GM18505 (cell line): ENCODE measurements around the gene GSTA5.
A peak's percentile ranks its signal among the peaks of the same experiment; 100 is the strongest.
"Not testable (repeated sequence)": the region's sequence is repeated elsewhere in the genome, so short reads cannot be mapped to it uniquely, and the experiment has no call there.

Source experiments
- ATAC-seq: cut with Tn5 transposase; IDR thresholded peaks from one replicate; pipeline ENCODE4 v1.9.1; 2021; ENCODE audit not compliant: unreplicated experiment
- POLR2A ChIP-seq: IDR thresholded peaks from 4 replicates; pipeline ENCODE4 v1.6.1; 2011; ENCODE audit warnings: borderline replicate concordance; ENCODE audit not compliant: insufficient read depth, insufficient read length; ENCODE audit errors: extremely low read depth

GSTA5 gene

DNA sequence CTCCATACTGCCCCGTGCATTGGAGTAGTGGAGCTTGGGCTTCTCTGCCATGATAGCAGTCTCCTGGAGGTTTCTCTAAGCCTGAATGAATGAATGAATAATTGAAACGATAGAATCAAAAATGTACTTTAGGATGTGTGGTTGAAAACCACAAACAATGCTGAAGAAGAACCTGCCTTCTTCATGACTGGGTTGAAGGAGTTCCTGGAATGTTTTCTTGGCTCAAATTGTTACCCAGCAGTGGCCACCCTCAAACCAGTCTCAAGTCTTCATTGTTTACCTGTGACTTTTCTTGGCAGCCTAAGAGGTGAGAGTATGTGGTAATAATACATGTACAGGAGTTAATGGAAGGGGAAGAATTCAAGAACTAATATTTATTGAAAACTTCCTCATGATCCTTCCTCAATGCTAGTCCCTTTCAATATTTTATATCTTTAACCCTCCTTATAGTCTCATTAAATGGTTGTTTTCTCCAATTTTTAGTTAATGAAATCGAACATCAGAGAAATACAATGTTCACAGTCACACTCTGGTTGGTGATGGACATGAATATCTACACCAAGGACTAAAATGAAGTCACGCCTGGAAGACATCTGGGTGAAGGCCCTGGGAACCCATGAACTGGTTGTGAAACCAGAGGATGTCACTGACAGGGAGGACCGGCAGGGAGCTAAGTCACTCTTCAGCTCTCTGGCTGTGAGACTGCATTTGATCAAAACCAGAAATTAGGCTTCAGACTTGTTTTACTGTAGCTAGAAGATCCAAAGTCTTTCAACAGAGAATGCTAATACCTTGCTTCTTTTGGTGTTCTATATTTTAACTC is at the start of gene GSTA5:
TSS of gene GSTA5 (minus strand) at position 51 of the 823 bp plus-strand sequence.
- ATAC-seq: no peak
- no peak for TF ChIP-seq POLR2A

DNA sequence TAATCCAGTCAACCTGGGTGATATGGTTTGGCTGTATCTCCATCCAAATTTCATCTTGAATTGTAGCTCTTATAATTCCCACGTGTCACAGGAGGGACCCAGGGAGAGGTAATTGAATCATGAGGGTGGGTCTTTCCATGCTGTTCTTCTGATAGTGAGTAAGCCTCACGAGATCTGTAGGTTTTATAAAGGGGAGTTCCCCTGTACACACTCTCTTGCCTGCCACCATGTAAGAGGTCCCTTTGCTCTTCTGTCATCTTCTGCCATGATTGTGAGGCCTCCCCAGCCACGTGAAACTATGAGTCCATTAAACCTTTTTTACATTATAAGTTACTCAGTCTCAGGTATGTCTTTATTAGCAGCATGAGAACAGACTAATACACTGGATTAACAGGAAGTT is 49.4 kb upstream of the GSTA5 start:
- no peak for TF ChIP-seq POLR2A
- ATAC-seq: no peak

DNA sequence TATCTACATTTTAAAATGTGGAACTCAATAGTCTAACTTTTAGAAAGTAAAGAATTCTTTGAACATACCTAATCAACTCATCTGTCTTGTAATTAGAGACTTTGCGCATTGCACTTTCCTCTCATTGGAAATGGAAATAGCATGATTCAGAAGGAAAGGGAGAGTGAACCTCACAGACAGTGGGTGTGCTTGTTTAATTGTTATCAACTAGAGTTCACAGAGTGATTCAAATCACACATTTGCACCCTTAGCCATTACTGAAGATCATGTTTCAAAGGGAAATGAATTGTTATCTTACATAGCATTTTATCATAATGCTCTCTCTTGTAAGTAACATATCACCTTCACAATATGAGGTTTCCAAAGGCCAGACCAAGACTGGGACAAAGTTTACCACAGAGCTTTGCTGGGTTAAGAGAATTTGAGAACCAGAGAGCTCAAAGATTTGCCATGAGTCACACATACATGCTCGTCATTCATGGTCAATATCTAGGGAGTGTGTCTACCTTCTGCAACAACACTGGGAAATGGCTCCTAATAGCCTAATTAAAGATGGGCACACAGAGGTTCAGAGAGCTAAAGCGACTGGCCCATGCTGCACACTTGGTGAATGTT is 47.4 kb upstream of the GSTA5 start:
- TF ChIP-seq POLR2A: no peak
- ATAC-seq: no peak

DNA sequence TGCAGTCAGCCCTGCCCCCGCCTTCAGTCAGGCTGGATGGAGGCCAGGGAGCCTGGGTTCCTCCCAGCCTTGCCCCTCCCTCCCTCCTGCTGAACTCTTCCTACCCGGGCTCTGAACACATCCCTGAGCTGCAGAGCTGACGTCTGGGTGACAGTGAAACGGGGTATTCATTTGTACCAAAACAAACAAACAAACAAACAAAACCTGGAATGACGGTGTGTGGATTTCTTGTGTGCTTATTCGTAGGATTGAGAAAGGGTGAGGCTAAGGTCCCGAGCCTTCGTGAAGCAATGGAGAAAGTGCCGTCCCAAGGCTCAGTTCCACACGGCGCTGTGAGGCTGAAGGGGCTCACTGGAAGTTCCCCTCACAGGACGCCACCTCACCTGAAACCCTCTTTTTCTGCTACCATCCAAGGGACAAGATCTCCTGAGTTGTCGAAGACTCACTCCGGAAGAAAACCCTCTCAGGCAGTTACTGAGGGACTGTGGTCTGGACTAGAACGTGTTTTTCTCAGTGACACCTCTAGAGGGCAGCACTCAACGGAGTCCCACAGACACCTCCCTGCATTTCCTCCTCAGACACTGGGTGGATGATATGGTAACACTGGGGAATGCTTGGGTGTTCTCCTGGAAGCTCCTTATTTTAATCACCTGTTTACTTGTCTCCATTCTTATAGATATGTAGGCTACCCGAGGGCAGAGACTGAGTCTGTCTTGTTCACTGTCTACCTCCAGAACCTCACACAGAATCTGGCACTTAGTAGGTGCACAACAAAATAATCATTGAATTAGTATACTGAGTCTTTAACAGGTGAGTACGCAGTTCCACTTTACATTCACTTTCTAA is 41.6 kb upstream of the GSTA5 start:
- TF ChIP-seq POLR2A: no peak
- ATAC-seq: peak; percentile 100

DNA sequence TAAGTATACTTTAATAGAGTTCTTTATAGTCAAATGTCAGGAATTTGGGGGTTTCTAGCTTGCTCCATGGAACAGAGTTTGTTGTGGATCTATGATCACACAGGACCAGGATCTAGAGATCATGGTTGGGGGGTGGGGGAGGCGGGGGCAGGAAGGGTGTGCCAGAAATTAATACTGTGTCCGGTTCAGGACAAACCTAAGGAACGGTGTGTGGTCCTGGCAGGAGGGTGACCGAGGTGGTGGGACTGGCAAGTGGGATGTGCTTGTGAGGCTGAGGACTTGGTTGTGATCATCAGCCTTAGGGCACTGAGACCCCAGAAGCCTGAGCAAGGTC is 41.0 kb upstream of the GSTA5 start:
- no peak for ATAC-seq
- no peak for TF ChIP-seq POLR2A

DNA sequence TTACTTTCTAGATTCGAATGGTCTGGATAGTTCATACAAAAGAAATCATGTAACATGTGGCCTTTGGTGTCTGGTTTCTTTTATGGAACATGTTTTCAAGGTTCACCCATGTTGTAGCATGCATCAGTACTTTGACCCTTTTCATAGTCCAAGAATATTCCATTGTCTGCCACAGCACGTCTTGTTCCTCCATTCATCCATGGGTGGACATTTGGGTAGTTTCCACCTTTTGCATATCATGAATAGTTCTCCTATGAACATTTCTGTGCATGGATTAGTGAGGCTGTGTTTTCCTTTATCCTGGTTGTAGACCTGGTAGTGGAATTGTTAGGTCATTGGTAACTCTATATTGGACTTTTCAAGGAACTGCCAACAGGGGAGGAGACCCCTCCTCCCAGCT is 37.2 kb upstream of the GSTA5 start:
- TF ChIP-seq POLR2A: no peak
- ATAC-seq: no peak

DNA sequence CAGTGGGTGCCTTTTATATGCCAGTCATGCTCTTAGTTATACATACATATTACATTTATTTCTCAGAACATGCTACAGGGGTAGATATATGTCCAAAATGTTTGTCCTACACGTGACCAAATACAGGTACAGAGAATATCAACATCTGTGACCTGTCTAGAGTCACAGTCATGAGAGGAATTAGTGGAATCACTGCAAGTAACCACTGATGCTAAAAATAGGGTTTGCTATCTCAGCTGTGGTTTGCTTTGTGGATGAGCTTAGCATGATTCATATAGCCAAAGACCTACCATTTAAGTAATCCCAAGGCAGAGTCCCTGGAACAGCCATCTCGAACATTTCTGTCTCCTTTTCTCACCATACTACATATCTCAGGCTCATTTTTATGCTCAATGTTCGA is 36.6 kb upstream of the GSTA5 start:
- ATAC-seq: no peak
- TF ChIP-seq POLR2A: no peak

DNA sequence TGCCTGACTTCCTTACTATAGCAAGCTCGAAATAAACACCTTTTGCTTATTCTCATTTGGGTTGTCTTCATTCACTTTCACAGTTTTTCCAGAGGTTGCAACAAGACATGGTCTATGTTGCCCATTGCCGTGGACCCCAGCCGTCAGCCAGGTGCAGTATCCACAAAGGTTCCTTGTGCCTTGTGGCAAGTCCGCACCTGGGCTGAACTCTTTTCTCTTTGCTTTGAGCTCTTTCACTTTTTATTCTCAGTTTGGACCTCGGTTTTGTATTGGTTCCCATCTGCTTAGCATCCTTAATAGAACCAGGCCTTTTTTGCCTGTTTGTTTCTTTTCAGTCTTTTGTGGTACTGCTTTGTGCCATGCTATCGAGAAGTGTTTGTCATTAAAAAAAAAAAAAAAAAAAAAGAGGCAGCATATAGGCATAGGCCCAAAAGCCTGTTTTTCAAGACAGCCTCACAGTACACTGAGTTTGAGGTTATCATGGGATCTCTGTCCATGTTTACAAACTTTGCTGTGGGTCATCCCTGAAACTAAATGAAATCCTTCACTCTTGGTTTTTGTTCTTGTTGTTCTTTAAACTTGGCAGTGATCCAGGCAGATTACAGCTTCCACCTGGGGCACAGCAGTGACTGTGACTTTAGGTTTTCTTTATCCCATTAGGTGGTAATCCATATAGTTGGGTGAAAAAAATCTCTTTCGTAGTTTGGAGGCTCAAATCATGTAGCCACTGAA is 35.6 kb upstream of the GSTA5 start:
- no peak for TF ChIP-seq POLR2A
- no peak for ATAC-seq

DNA sequence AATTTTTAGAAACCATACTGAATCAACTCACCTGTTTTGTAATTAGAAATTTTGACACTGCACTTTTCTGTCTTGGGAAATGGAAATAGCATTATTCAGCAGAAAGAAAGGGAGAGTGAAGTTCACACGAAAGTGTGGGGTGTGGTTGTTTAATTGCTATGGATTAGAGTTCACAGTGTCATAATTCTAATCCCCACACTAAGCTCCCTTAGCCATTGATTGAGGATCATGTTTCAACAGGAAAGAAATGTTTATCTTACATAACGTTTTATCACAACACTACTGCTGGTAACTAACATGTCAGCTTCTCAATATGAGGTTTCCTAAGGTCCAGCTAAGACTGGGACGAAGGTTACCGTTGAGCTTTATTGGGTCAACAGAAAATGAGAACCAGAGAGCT is 31.4 kb upstream of the GSTA5 start:
- TF ChIP-seq POLR2A: no peak
- no peak for ATAC-seq

DNA sequence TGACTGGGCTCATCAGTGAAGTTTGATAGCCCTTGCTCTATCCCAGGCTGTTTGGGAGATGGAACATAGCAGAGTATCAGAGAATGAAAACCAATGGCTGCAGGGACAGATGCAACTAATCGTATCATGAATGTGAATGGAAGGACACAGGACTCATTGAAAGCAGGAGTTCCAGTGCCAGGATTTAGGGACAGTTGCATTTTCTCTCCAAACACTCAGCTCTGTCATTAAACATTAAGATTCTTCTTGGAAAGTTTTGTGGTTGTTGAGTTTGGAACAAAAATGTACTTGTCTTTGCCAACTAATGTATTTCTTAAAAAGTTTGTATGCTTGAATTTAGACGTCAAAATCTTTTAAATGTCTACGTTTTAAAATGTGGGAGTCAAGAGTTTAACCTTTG is 31.0 kb upstream of the GSTA5 start:
- no peak for ATAC-seq
- no peak for TF ChIP-seq POLR2A

DNA sequence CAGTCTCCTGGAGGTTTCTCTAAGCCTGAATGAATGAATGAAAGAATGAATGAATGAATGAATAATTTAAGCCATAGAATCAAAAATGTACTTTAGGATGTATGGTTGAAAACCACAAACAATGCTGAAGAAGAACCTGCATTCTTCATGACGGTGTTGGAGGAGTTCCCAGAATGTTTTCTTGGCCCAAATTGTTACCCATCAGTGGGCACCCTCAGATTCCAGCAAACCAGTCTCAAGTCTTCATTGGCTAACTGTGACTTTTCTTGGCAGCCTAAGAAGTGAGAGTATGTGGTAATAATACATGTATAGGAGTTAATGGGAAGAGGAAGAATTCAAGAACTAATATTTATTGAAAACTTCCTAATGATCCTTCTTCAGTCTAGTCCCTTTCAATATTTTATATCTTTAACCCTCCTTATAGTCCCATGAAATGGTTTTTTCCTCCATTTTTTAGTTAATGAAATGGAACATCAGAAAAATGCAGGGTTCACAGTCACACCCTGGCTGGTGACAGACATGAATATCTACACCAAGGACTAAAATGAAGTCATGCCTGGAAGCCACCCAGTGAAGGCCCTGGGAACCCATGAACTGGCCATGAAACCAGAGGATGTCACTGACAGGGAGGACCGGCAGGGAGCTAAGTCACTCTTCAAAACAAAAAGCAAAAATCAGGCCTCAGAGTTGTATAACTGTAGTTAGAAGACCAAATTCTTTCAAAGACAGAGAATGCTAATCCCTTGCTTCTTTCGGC is 29.9 kb upstream of the GSTA5 start:
- ATAC-seq: not testable (repeated sequence)

DNA sequence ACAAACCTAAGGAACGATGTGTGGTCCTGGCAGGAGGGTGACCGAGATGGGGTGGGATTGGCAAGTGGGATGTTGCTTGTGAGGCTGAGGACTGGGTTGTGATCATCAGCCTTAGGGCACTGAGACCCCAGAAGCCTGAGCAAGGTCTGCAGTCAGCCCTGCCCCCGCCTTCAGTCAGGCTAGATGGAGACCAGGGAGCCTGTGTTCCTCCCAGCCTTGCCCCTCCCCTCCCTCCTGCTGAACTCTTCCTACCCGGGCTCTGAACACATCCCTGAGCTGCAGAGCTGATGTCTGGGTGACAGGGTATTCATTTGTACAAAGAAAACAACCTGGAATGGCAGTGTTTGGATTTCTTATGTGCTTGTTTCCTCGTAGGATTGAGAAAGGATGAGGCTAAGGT is 28.3 kb upstream of the GSTA5 start:
- ATAC-seq: not testable (repeated sequence)

DNA sequence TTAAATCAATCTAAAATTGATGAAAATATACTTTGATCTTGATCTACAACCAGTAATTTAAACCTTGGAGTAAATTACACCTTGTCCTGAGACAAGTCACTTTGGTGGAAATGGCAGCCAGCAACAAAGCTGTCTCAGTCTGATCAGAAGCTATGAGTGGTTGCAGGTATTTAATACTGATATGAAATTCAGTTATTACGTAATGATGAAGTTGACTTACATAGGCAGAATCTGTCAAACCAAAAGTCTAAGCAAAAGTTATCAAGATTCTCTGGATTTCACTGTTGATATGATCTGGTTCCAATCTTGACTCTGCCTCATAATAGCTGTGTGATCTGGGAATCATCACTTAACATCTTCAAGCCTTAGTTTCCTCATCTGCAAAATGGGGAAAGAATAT is 27.6 kb upstream of the GSTA5 start:
- no peak for TF ChIP-seq POLR2A

DNA sequence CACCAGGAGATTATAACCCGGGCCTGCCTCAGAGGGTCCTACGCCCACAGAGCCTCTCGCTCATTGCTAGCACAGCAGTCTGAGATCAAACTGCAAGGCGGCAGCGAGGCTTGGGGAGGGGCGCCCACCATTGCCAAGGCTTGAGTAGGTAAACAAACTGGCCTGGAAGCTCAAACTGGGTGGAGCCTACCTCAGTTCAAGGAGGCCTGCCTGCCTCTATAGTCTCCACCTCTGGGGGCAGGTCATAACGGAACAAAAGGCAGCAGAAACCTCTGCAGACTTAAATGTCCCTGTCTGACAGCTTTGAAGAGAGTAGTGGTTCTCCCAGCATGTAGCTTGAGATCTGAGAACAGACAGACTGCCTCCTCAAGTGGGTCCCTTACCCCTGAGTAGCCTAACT is 20.5 kb upstream of the GSTA5 start:
- not testable (repeated sequence) for ATAC-seq

More for the DNA sequence above, 27.6 kb upstream of the GSTA5 start:
- no peak for ATAC-seq
